ES-I3 (cell line): ENCODE measurements around the gene GP1BA.
"Not testable (repeated sequence)": the region's sequence is repeated elsewhere in the genome, so short reads cannot be mapped to it uniquely, and the experiment has no call there.

Source experiments
- H3K36me3 ChIP-seq: 2 replicates; pipeline ENCODE4 v1.6.1; 2013; ENCODE audit warnings: mild to moderate bottlenecking, low read length, control low read depth, moderate library complexity; ENCODE audit not compliant: insufficient read depth
- H3K4me1 ChIP-seq: 2 replicates; pipeline ENCODE4 v1.6.1; 2013; ENCODE audit warnings: mild to moderate bottlenecking, control low read depth, low read length; ENCODE audit not compliant: insufficient read depth
- H3K9ac ChIP-seq: 2 replicates; pipeline ENCODE4 v1.6.1; 2013; ENCODE audit warnings: low read depth, mild to moderate bottlenecking, low read length, moderate library complexity
- H3K9me3 ChIP-seq: 2 replicates; pipeline ENCODE4 v1.6.1; 2013; ENCODE audit warnings: mild to moderate bottlenecking, low read length, moderate library complexity; ENCODE audit not compliant: control insufficient read depth, insufficient read depth

Gene GP1BA

DNA sequence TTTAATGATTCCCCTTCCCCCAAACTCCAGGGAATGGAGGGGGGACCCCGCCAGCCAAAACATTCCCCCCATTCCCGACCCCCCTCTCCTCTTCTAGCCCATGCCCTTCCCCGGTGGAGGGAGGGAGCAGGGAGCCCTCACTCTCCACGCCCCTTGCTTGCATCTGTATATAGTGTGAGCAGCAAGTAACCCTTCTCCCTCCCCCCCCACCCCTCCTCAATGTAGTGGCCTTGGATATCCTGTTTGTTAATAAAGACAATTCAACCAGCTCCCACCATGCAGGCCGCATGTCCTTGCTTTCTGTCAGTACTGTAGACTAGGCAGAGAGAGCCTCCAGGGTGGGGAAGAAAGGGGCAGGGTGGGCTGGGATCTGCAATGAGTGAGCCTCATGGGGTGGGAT lies 34.3 kb upstream of the GP1BA start:
- H3K36me3 ChIP-seq, result no peaks in the 10 kb centered on the region
- H3K9me3 ChIP-seq, result no peaks in the 10 kb centered on the region
- H3K4me1 ChIP-seq, result peaks cover 5% of the 10 kb centered on the region; the same call in 1 of the 2 replicates
- H3K9ac ChIP-seq, result no peak overlapping the region

DNA sequence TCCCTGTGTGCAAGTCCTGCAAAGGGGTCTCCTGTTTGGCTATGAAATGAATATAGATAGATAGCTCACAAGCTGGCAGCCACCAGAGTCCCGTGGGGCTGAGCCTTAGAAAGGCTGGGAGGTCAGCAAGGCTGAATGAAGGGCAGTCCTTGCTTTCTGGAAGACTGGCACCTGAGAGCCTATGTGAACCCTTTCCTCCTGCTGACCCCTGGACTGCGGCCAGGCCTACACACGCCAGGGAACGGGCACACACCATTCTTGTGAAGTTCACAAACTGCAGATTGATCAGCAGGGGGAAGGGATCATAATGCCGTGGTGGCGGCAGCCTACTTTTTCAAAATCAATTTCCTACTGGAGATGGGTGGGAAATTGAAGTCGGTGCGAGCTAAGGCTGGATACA lies 33.7 kb upstream of the GP1BA start:
- Histone ChIP-seq H3K36me3 (no peaks in the 10 kb centered on the region), H3K9ac (peak overlapping the region; percentile 66; the same call in 1 of the 2 replicates), H3K4me1 (peaks cover 9% of the 10 kb centered on the region; the same call in 1 of the 2 replicates), H3K9me3 (no peaks in the 10 kb centered on the region)

DNA sequence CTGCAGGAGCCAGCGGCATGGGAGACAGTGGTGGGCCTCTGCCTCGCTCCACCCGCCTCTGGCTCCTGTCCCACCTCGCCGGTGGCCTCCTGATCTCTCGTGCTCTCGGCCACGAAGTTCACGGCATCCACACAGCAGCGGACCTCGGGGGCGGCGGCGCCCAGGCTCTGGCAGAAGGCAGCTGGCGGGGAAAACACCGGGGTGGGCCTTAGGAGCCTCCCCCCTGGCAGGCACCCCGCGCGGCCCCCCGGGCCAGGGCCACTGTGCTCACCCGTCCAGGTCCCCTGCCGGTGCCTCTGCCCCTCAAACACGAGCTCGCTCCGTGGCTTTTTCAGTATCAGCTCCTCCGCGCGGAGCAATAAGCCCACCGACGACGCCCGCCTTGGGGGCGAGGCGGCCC lies 33.1 kb upstream of the GP1BA start:
- peaks cover 10% of the 10 kb centered on the region; the same call in 1 of the 2 replicates for H3K4me1 ChIP-seq
- no peaks in the 10 kb centered on the region for H3K9me3 ChIP-seq
- no peaks in the 10 kb centered on the region for H3K36me3 ChIP-seq
- peak overlapping the region; percentile 66; the same call in 1 of the 2 replicates for H3K9ac ChIP-seq

DNA sequence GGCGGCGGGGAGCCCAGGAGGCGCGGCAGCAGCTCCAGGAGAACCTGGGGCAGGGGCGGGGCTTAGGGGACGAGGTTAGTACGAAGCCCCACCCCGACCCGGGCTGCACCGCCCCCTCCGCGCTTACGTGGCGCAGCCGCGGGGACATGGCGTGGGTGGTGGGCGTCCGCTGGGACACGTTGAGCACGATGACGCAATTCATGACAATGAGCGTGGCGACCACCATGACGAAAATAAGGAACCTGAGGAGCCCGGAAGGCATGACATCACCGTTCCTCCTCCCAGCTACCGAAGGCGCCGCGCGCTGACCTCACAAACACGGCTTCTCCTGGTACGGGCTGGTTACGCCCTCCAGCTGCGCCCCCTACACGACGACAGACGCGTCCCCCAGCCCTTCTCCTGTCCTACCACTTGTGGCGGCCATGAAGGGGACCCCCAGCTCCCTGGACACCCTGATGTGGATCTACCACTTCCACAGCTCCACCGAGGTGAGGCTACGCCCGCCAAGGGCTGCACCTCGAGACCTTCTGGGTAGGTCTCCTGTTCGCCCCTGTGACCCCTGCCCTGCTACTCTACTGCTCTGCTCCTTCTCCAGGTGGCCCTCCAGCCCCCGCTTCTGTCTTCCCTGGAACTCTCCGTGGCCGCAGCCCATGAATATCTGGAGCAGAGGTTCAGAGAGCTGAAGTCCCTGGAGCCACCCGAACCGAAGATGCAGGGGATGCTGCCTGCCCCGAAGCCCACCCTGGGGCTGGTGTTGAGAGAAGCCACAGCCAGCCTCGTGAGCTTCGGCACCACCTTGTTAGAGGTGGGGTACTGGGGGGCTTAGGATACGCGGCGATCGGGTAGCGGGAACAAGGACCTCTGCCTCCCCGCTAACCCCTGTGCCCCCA lies 32.5 kb upstream of the GP1BA start, which contains the start of gene C17orf107:
Gene C17orf107, plus strand, starts transcription at position 196 of the 890 bp plus-strand sequence. Its CDS starts 227 bp downstream, at position 423.
- H3K9ac ChIP-seq, result peak within 1 kb of the TSS; percentile 66; the same call in 1 of the 2 replicates
- H3K36me3 ChIP-seq, result no peaks in the 10 kb centered on the region
- no peaks in the 10 kb centered on the region for H3K9me3 ChIP-seq
- H3K4me1 ChIP-seq, result peaks cover 10% of the 10 kb centered on the region; the same call in 1 of the 2 replicates

DNA sequence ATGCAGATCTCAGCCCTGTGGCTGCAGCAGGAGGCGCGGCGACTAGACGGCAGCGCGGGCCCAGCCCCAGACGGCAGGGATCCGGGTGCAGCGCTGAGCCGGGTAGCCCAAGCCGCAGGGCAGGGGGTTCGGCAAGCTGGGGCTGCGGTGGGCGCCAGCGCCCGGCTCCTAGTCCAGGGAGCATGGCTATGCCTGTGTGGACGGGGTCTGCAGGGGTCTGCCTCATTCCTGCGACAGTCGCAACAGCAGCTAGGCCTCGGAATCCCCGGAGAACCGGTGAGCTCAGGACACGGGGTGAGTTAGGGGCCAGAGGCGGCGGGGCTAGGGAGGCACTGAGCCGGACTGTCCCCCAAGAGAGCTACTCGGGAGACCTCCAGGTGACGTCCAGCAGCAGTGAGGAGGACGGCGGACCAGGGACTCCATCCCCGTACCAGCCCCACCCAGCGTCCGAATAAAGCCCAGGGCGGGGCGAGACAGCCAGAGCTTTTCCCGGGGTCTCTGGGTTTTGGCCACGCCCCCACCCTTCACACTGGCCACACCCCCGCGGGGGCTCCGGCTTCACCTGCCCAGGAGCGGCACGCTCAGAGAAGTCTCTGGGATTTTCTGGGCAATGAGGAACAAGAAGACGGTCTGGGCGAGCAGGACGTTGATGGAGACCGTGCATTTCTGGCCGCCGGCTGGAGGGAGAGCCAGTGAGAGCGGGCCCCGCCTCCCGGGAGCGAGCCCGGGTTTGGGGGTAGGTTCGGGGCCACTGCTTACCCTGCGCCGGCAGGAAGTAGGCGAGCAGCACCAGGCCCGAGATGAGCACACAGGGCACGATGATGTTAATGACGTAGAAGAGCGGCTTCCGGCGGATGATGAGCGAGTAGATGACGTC lies 31.6 kb upstream of the GP1BA start:
- Histone ChIP-seq H3K4me1 (peaks cover 10% of the 10 kb centered on the region; the same call in 1 of the 2 replicates), H3K36me3 (no peaks in the 10 kb centered on the region), H3K9ac (peak overlapping the region; percentile 66; the same call in 1 of the 2 replicates), H3K9me3 (no peaks in the 10 kb centered on the region)

DNA sequence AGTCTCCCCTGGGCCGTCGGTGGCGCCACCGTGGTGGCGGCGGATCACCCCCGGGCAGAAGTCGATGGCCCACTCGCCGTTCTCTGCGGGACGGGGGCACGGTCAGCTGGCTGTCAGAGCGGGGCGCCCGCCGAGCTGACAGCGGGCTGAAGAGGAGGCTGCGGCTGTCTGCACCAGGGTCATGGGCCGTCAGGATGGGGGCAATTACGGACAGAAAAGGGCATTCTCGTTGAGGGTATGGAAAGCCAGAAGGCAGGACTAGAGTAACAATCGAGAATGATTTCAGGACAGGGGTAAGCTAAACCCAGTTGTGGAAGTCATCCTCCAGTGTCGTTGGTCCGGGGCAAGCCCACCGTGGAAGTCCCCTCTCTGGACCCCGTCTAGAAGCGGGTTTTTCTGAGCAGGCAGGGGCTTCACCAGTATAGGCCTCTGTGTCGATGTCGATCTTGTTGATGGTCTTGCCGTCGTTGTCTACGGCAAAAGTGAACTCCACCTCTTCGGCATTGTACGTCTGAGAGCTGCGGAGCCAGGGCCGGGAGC lies 30.9 kb upstream of the GP1BA start:
- no peaks in the 10 kb centered on the region for H3K9me3 ChIP-seq
- H3K4me1 ChIP-seq, result peaks cover 10% of the 10 kb centered on the region; the same call in 1 of the 2 replicates
- H3K36me3 ChIP-seq, result no peaks in the 10 kb centered on the region
- H3K9ac ChIP-seq, result peak overlapping the region; percentile 66; the same call in 1 of the 2 replicates

DNA sequence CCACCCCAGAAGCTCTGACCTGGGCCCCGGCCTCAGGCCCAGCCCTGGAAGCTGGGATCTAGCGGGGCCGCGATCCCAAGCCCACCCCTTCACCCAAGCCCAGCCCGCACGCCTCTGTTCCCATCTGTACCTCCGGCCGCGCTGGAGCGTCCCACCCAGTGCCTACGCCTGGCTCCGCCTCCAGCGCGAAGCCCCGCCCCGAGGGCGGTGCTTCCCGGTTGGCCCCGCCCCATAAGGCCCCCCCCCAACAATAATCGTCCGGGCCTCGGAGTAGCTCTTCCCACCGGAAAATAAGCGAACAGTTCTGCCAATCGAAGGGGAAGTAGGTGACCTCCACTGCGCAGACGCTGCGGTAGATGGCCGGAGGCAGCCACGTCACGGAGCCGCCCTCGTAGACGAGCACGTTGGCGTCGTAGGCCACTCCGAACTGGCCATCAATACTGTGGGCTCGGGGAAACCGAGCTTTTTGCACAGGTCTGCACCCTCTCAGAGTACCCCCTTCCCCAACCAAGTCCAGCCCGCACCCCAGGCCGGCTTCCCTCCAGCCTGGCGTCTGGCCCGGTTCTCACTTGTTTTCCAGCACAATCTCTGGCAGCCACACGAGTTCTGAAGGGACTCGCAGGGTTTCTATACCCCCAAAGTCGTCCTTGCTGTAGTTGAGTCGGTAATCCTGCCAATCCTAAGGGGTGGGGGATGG lies 30.3 kb upstream of the GP1BA start:
- H3K4me1 ChIP-seq, result peaks cover 10% of the 10 kb centered on the region; the same call in 1 of the 2 replicates
- H3K36me3 ChIP-seq, result no peaks in the 10 kb centered on the region
- H3K9ac ChIP-seq, result peak overlapping the region; percentile 66; the same call in 1 of the 2 replicates
- H3K9me3 ChIP-seq, result no peaks in the 10 kb centered on the region

DNA sequence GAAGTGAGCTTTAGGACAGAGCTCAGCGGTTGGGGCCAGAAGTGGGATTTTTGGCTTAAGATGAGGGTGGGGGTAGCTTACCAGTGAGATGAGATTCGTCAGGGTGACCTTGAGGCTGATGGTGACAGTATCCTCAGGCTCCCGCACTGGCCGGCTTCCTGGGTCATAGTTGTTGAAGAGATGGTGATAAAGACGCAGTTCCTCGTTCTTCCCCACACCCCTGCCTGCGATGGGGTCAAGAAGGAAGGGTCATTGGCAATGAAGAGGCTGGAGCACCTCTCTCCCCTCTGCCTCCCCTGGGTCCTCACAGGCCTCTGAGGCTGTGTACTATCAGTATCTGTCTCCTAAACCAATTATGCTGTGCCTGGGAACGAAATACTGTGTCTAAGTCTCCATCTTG lies 29.5 kb upstream of the GP1BA start:
- Histone ChIP-seq H3K36me3 (no peaks in the 10 kb centered on the region), H3K9me3 (no peaks in the 10 kb centered on the region), H3K9ac (no peak overlapping the region), H3K4me1 (peaks cover 10% of the 10 kb centered on the region; the same call in 1 of the 2 replicates)

DNA sequence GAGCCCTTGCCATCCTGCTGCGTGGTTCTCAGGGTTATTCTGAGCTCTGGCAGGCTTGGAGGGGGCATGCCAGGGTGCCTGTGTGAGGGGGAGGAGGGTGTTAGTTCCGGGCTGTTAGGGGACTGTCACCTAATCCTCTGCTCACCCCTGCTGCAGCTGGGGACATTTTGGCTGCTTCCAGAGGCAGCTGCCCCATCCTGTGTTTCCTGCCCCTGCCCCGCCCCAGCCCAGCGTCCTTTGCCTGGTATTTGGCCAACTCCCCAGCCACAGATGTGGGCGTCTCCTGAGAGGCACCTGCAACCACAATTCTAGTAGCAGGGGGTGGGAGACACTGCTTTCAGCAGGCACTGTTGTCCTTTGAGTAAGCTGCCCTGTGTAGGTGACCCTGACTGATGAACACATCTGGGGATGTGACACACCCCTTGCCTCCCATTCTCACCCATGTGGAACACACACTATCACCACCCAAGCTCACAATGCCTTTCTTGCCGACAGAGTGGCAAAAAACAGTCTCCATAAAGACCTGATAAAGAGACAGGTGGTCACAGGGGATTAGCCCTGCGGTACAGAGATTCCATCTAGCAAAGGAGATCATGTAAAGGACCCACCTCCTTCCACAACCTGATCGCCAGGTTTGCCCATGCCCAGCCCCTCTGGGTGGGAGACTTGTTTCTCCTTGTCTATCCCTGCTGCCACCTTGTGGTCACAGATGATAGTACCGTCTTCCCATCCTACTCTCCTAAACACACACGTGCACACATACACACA lies 28.8 kb upstream of the GP1BA start, which contains the start of gene CHRNE:
Gene CHRNE, minus strand, starts transcription at position 48 of the 768 bp plus-strand sequence. Its CDS starts 35 bp downstream, at position 13.
- Histone ChIP-seq H3K36me3 (no peaks in the 10 kb centered on the region), H3K4me1 (peaks cover 10% of the 10 kb centered on the region; the same call in 1 of the 2 replicates), H3K9ac (peak within 1 kb of the TSS; percentile 66; the same call in 1 of the 2 replicates), H3K9me3 (no peaks in the 10 kb centered on the region)

DNA sequence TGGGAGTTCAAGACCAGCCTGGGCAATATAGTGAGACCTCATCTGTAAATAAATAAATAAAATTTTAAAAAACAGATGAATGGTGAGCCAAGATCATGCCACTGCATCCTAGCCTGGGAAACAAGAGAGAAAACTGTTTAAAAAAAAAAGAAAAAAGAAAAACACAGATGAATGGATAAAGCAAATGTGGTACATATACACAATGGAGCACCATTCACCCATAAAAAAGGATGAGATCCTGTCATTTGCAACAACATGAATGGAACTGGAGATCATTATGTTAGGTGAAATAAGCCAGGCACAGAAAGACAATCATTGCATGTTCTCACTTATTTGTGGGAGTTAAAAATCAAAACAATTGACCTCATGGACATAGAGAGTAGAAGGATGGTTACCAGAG lies 25.4 kb upstream of the GP1BA start:
- not testable (repeated sequence) for H3K36me3 ChIP-seq
- peaks cover 20% of the 10 kb centered on the region; the same call in 1 of the 2 replicates for H3K4me1 ChIP-seq

DNA sequence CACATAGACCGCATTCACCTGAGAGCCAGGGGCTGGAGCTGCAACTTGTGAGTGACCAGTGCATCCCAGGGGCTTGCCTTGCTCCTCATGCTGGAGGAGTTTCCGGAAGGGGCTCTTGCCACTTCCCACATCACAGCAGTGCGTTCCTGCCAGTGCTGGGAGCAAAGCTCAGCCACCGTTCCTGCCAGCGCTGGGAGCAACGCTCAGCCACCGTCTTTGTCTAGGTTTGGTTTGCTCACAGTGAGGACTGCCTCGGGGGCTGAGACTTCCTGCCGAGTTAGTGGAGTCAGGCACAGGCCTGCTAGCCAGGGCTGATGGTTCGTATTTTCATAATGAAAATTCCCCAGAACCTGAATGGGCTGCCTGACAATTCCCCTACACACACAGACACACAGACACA lies 23.8 kb upstream of the GP1BA start:
- Histone ChIP-seq H3K4me1 (peaks cover 11% of the 10 kb centered on the region; the same call in 1 of the 2 replicates), H3K36me3 (no peaks in the 10 kb centered on the region), H3K9me3 (no peaks in the 10 kb centered on the region), H3K9ac (0 out of 2 replicates have a peak overlapping the region, but pooled peaks have one; percentile 1)

More for the DNA sequence above, 25.4 kb upstream of the GP1BA start:
- not testable (repeated sequence) for H3K9me3 ChIP-seq, H3K9ac ChIP-seq

DNA sequence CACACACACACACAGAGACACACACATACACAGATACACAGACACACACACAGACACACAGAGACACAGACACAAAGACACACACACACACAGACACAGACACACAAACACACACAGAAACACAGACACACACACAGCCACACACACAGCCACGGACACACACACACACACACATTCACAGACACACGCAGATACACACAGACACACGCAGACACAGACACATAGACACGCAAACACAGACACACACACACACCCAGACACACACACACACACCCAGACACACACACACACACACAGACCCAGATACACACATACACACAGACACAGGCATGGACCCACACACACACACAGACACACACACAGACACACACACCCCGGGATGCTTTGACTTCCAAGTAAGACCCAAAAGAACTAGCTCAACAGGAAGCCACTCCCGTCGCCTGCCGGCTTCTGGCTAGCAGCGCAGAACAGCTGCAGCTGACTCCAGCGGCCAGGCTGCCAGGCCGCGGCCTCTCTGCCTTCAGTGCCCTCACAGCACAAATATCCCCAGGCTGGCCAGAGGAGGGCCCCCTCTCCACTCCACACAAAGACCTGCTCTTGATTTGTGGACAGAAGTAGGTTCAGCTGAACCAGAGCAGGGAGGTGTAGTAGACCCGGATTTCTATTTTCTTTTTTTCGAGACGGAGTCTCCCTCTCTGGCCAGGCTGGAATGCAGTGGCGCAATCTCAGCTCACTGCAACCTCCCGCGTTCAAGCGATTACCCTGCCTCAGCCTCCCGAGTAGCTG lies 23.2 kb upstream of the GP1BA start:
- peaks cover 10% of the 10 kb centered on the region; the same call in 1 of the 2 replicates for H3K4me1 ChIP-seq
- H3K9me3 ChIP-seq, result no peaks in the 10 kb centered on the region
- H3K36me3 ChIP-seq, result no peaks in the 10 kb centered on the region
- peak overlapping the region; percentile 1; the same call in 1 of the 2 replicates for H3K9ac ChIP-seq
